ENCODE measurements around the gene SLC39A5.

Gene SLC39A5

GRCh38 chr12:56236985-56237384 is 7.1 kb downstream of the SLC39A5 start:
- Histone ChIP-seq H3K9me3 (replicated peaks; ENCODE audit: insufficient read depth, low read length) (no peaks in the 10 kb centered on the region), H3K9me2 (replicated peaks; ENCODE audit: insufficient read depth, low read length) (no peaks in the 10 kb centered on the region), H3K36me3 (replicated peaks; ENCODE audit: insufficient read depth, low read length) (no peaks in the 10 kb centered on the region), H3F3A (ENCODE audit: insufficient read depth, low read length) (no peaks in the 10 kb centered on the region), H3K9ac (ENCODE audit: low read length) (no peak overlapping the region), H3K27ac (ENCODE audit: low read length) (no peak overlapping the region), H3K4me1 (ENCODE audit: low read length) (no peaks in the 10 kb centered on the region), H4K20me1 (ENCODE audit: insufficient read depth, low read length) (no peaks in the 10 kb centered on the region), H2AFZ (ENCODE audit: low read length) (no peak overlapping the region), H3K4me3 (ENCODE audit: low read length) (no peak overlapping the region), H3K79me2 (ENCODE audit: low read length) (no peaks in the 10 kb centered on the region), H3K4me2 (ENCODE audit: low read depth, low read length) (no peak overlapping the region), H3K27me3 (replicated peaks; ENCODE audit: insufficient read depth, low read length) (no peaks in the 10 kb centered on the region)
- TF ChIP-seq EZH2 (optimal IDR thresholded peaks at IDR 0.05; ENCODE audit: low read depth, low read length) (no peak), EZH2phosphoT487 (IDR thresholded peaks at IDR 0.05; ENCODE audit: low read length) (no peak), CTCF (IDR thresholded peaks at IDR 0.05; ENCODE audit: low read length) (no peak)
- DNase-seq = no peak

GRCh38 chr12:56237552-56237951 is 7.7 kb downstream of the SLC39A5 start:
- TF ChIP-seq EZH2 (optimal IDR thresholded peaks at IDR 0.05; ENCODE audit: low read depth, low read length) = no peak
- no peak for TF ChIP-seq EZH2phosphoT487 (IDR thresholded peaks at IDR 0.05; ENCODE audit: low read length)
- no peak for TF ChIP-seq CTCF (IDR thresholded peaks at IDR 0.05; ENCODE audit: low read length)

GRCh38 chr12:56241424-56242303 is 11.8 kb downstream of the SLC39A5 start:
- H3K9me2 ChIP-seq (replicated peaks; ENCODE audit: insufficient read depth, low read length) = no peaks in the 10 kb centered on the region
- H3K4me3 ChIP-seq (ENCODE audit: low read length) = no peak overlapping the region
- TF ChIP-seq EZH2phosphoT487 (IDR thresholded peaks at IDR 0.05; ENCODE audit: low read length) = no peak
- no peaks in the 10 kb centered on the region for H4K20me1 ChIP-seq (ENCODE audit: insufficient read depth, low read length)
- no peak overlapping the region for H2AFZ ChIP-seq (ENCODE audit: low read length)
- no peak for DNase-seq
- H3K79me2 ChIP-seq (ENCODE audit: low read length) = no peaks in the 10 kb centered on the region
- no peak overlapping the region for H3K4me2 ChIP-seq (ENCODE audit: low read depth, low read length)
- H3K4me1 ChIP-seq (ENCODE audit: low read length) = no peaks in the 10 kb centered on the region
- H3K27me3 ChIP-seq (replicated peaks; ENCODE audit: insufficient read depth, low read length) = no peaks in the 10 kb centered on the region
- H3K9ac ChIP-seq (ENCODE audit: low read length) = no peak overlapping the region
- no peaks in the 10 kb centered on the region for H3K36me3 ChIP-seq (replicated peaks; ENCODE audit: insufficient read depth, low read length)
- H3K9me3 ChIP-seq (replicated peaks; ENCODE audit: insufficient read depth, low read length) = no peaks in the 10 kb centered on the region
- no peaks in the 10 kb centered on the region for H3F3A ChIP-seq (ENCODE audit: insufficient read depth, low read length)
- no peak overlapping the region for H3K27ac ChIP-seq (ENCODE audit: low read length)

More at GRCh38 chr12:56237552-56237951, 7.7 kb downstream of the SLC39A5 start:
- DNase-seq = no peak
- Histone ChIP-seq H2AFZ (ENCODE audit: low read length) (no peak overlapping the region), H3K9me2 (replicated peaks; ENCODE audit: insufficient read depth, low read length) (no peaks in the 10 kb centered on the region), H3K9ac (ENCODE audit: low read length) (no peak overlapping the region), H3F3A (ENCODE audit: insufficient read depth, low read length) (no peaks in the 10 kb centered on the region), H3K4me2 (ENCODE audit: low read depth, low read length) (no peak overlapping the region), H3K79me2 (ENCODE audit: low read length) (no peaks in the 10 kb centered on the region), H3K36me3 (replicated peaks; ENCODE audit: insufficient read depth, low read length) (no peaks in the 10 kb centered on the region), H3K27ac (ENCODE audit: low read length) (no peak overlapping the region), H4K20me1 (ENCODE audit: insufficient read depth, low read length) (no peaks in the 10 kb centered on the region), H3K4me1 (ENCODE audit: low read length) (no peaks in the 10 kb centered on the region), H3K4me3 (ENCODE audit: low read length) (no peak overlapping the region), H3K9me3 (replicated peaks; ENCODE audit: insufficient read depth, low read length) (no peaks in the 10 kb centered on the region), H3K27me3 (replicated peaks; ENCODE audit: insufficient read depth, low read length) (no peaks in the 10 kb centered on the region)

- Histone ChIP-seq H3K27me3 (replicated peaks; ENCODE audit: insufficient read depth, low read length) (no peaks in the 10 kb centered on the region), H3K79me2 (ENCODE audit: low read length) (no peaks in the 10 kb centered on the region), H4K20me1 (ENCODE audit: insufficient read depth, low read length) (no peaks in the 10 kb centered on the region), H3K36me3 (replicated peaks; ENCODE audit: insufficient read depth, low read length) (no peaks in the 10 kb centered on the region), H2AFZ (ENCODE audit: low read length) (no peak overlapping the region), H3K27ac (ENCODE audit: low read length) (no peak overlapping the region), H3K4me3 (ENCODE audit: low read length) (no peak overlapping the region), H3K4me2 (ENCODE audit: low read depth, low read length) (no peak overlapping the region), H3K9me2 (replicated peaks; ENCODE audit: insufficient read depth, low read length) (no peaks in the 10 kb centered on the region), H3K4me1 (ENCODE audit: low read length) (no peaks in the 10 kb centered on the region), H3K9me3 (replicated peaks; ENCODE audit: insufficient read depth, low read length) (no peaks in the 10 kb centered on the region), H3K9ac (ENCODE audit: low read length) (no peak overlapping the region), H3F3A (ENCODE audit: insufficient read depth, low read length) (no peaks in the 10 kb centered on the region)
- DNase-seq = no peak
- no peak for TF ChIP-seq EZH2phosphoT487 (IDR thresholded peaks at IDR 0.05; ENCODE audit: low read length)
- no peak for TF ChIP-seq EZH2 (optimal IDR thresholded peaks at IDR 0.05; ENCODE audit: low read depth, low read length)
- no peak for TF ChIP-seq CTCF (IDR thresholded peaks at IDR 0.05; ENCODE audit: low read length)
Observed at GRCh38 chr12:56242986-56243385, 13.1 kb downstream of the SLC39A5 start.
